Suprapubic skin (tissue), 3 donors: ENCODE data around the gene AKR7A2.

Experiments
- POLR2A ChIP-seq, 2 donors: fragments of 450-650 bp; IDR thresholded peaks; one replicate each; pipeline ENCODE4 v1.6.1; 2017; ENCODE audit warnings: antibody characterized with exemption in 2 of 2, mild to moderate bottlenecking in 2 of 2, moderate library complexity in 2 of 2
- TF ChIP-seq, protein P1 (sequence below), 2 donors: fragments of 200-600 bp in 1 of 2; fragments of 450-650 bp in 1 of 2; sonication (generic) in 1 of 2; IDR thresholded peaks; one replicate each; pipeline ENCODE4 v1.5.1; 2016 to 2019; ENCODE audit warnings: antibody characterized with exemption in 2 of 2, mild to moderate bottlenecking in 1 of 2, moderate library complexity in 1 of 2

DNA sequence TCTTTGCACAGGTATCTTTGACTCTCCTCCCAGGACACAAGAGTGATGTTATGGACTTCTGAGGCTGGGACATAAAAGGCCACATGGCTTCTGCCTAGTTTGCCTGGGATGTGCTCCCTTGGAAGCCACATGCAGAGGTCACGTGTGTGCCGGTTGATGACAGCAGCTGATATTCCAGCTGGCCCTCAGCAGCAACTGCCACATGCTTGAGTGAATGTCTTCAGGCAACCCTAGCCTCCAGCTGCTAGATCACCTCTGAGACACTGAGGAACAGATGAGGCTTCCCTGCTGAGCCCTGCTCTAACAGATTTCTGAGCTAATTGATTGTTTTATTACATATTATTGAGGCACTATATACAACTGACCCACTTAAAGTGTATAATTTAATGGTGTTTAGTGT is 11.7 kb downstream of the AKR7A2 start:
- TF ChIP-seq POLR2A (IDR thresholded peaks at IDR 0.05) = no peak
- TF ChIP-seq, protein P1, sequence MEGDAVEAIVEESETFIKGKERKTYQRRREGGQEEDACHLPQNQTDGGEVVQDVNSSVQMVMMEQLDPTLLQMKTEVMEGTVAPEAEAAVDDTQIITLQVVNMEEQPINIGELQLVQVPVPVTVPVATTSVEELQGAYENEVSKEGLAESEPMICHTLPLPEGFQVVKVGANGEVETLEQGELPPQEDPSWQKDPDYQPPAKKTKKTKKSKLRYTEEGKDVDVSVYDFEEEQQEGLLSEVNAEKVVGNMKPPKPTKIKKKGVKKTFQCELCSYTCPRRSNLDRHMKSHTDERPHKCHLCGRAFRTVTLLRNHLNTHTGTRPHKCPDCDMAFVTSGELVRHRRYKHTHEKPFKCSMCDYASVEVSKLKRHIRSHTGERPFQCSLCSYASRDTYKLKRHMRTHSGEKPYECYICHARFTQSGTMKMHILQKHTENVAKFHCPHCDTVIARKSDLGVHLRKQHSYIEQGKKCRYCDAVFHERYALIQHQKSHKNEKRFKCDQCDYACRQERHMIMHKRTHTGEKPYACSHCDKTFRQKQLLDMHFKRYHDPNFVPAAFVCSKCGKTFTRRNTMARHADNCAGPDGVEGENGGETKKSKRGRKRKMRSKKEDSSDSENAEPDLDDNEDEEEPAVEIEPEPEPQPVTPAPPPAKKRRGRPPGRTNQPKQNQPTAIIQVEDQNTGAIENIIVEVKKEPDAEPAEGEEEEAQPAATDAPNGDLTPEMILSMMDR (IDR thresholded peaks at IDR 0.05) = no peak
